GM12878 (cell line): Measurements from ENCODE around the gene MGRN1. TPM values are rescaled to one million over a fixed set of nuclear protein-coding genes. Genes with fewer than 3 reads are reported as not detected.

Experiments used
- ATAC-seq: fragments of 200-7000 bp; cut with Tn5 transposase; 3 replicates; pipeline ENCODE4 v1.9.1; 2020; ENCODE audit warnings: mild to moderate bottlenecking, moderate library complexity
- BruUV-seq: library from RNA; stranded (reverse); fragments of 400-500 nt; replicated peaks from 2 replicates; lab custom pipeline; 2021; lab: Mats Ljungman, UMichigan
- CTCF ChIA-PET: fragments of 300-600 bp; sonication (Branson Sonifier 250); formaldehyde crosslinking; extraction: SDS; loops from one replicate; lab custom pipeline; 2021; ENCODE audit warnings: inconsistent platforms; lab: Yijun Ruan, JAX
- POLR2A ChIA-PET: fragments of 350-600 bp; formaldehyde crosslinking; extraction: SDS; loops from one replicate; lab custom pipeline; 2021; ENCODE audit warnings: inconsistent platforms; lab: Charles Lee
- RAD21 ChIA-PET: fragments of 300-600 bp; sonication (Branson Sonifier 250); formaldehyde crosslinking; loops from one replicate; lab custom pipeline; 2023; ENCODE audit warnings: antibody characterized with exemption; ENCODE audit not compliant: unreplicated experiment; lab: Charles Lee
- SMC1A ChIA-PET: fragments of 300-600 bp; sonication (Branson Sonifier 250); formaldehyde crosslinking; loops from one replicate; lab custom pipeline; 2023; ENCODE audit not compliant: unreplicated experiment, uncharacterized antibody; lab: Charles Lee
- DNase-seq: peaks from one replicate; pipeline ENCODE4 v3.0.0-alpha.2; 2011; ENCODE audit warnings: low read depth, low spot score
- FAIRE-seq: peaks from 3 replicates; lab custom pipeline; 2011; peaks lifted over from hg19 to GRCh38; lab: Jason Lieb, UNC
- H2AFZ ChIP-seq: 2 replicates; pipeline ENCODE4 v1.6.0; 2011; ENCODE audit warnings: low read depth, low read length, control low read depth; ENCODE audit not compliant: control insufficient read depth
- H3K27ac ChIP-seq: 2 replicates; pipeline ENCODE4 v1.5.1; 2011; ENCODE audit warnings: control low read depth; ENCODE audit not compliant: control insufficient read depth, insufficient read depth
- H3K27me3 ChIP-seq, 2 experiments: replicated peaks in 1 of 2; 2 replicates each; pipeline versions ENCODE4 v1.6.0 to v1.6.1; 2011; ENCODE audit warnings: low read length in 1 of 2; ENCODE audit not compliant: control insufficient read depth in 2 of 2, insufficient read depth in 2 of 2
- H3K36me3 ChIP-seq, 2 experiments: 2 replicates each; pipeline ENCODE4 v1.5.1; 2011; ENCODE audit warnings: low read length in 1 of 2; ENCODE audit not compliant: control insufficient read depth in 2 of 2, insufficient read depth in 2 of 2
- H3K4me1 ChIP-seq: 2 replicates; pipeline ENCODE4 v1.6.1; 2011; ENCODE audit warnings: mild to moderate bottlenecking, low read length, moderate library complexity, mixed read lengths; ENCODE audit not compliant: control insufficient read depth, insufficient read depth
- H3K4me2 ChIP-seq: 2 replicates; pipeline ENCODE4 v1.6.0; 2011; ENCODE audit warnings: control low read depth; ENCODE audit not compliant: control insufficient read depth, insufficient read depth
- H3K4me3 ChIP-seq: fragments of 200-600 bp; sonication (generic); 2 replicates; pipeline ENCODE4 v1.5.1; 2016
- H3K79me2 ChIP-seq: 2 replicates; pipeline ENCODE4 v1.6.0; 2011; ENCODE audit warnings: low read length; ENCODE audit not compliant: control insufficient read depth, insufficient read depth
- H3K9ac ChIP-seq: 2 replicates; pipeline ENCODE4 v1.8.0; 2011; ENCODE audit warnings: low read length, control low read depth, mixed read lengths; ENCODE audit not compliant: control insufficient read depth, insufficient read depth
- H3K9me3 ChIP-seq: replicated peaks from 3 replicates; pipeline ENCODE4 v1.5.1; 2011; ENCODE audit warnings: mild to moderate bottlenecking, low read length; ENCODE audit not compliant: control insufficient read depth, insufficient read depth
- H4K20me1 ChIP-seq: 2 replicates; pipeline ENCODE4 v1.6.0; 2011; ENCODE audit not compliant: control insufficient read depth, insufficient read depth
- ATF7 ChIP-seq: fragments of 450-650 bp; IDR thresholded peaks from 2 replicates; pipeline ENCODE4 v1.6.1; 2016; ENCODE audit warnings: low read depth, mild to moderate bottlenecking
- BCL11A ChIP-seq: IDR thresholded peaks from 2 replicates; pipeline ENCODE4 v1.6.1; 2011; ENCODE audit warnings: low read depth, low read length
- BHLHE40 ChIP-seq, 2 experiments: fragments of 450-650 bp in 1 of 2; IDR thresholded peaks; 2 replicates each; pipeline ENCODE4 v1.6.1; 2011 to 2017; ENCODE audit warnings: low read depth in 2 of 2, borderline replicate concordance in 1 of 2, improper control_type of control experiment in 1 of 2, low read length in 1 of 2, mild to moderate bottlenecking in 1 of 2
- BMI1 ChIP-seq: fragments of 450-650 bp; IDR thresholded peaks from 2 replicates; pipeline ENCODE4 v1.6.1; 2016; ENCODE audit warnings: mild to moderate bottlenecking, moderate library complexity, borderline replicate concordance
- FOXK2 ChIP-seq: fragments of 450-650 bp; IDR thresholded peaks from 2 replicates; pipeline ENCODE4 v1.6.1; 2017; ENCODE audit warnings: mild to moderate bottlenecking, moderate library complexity
- MTA3 ChIP-seq: IDR thresholded peaks from 2 replicates; pipeline ENCODE4 v1.6.1; 2012; ENCODE audit warnings: low read length, inconsistent platforms, borderline replicate concordance
- NFXL1 ChIP-seq: fragments of 450-650 bp; IDR thresholded peaks from 2 replicates; pipeline ENCODE4 v1.6.1; 2017; ENCODE audit warnings: antibody characterized with exemption, mild to moderate bottlenecking, borderline replicate concordance
- POLR2A ChIP-seq: IDR thresholded peaks from 2 replicates; pipeline ENCODE4 v1.6.1; 2011; ENCODE audit warnings: low read depth, mild to moderate bottlenecking, low read length
- RELA ChIP-seq: fragments of 450-650 bp; IDR thresholded peaks from 2 replicates; pipeline ENCODE4 v1.8.0; 2014; ENCODE audit warnings: borderline replicate concordance; ENCODE audit not compliant: partially characterized antibody
- SIN3A ChIP-seq: IDR thresholded peaks from 2 replicates; pipeline ENCODE4 v1.6.1; 2012; ENCODE audit warnings: low read depth, low read length, improper control_type of control experiment
- ZBED1 ChIP-seq: IDR thresholded peaks from 2 replicates; pipeline ENCODE4 v1.6.1; 2016; ENCODE audit warnings: borderline replicate concordance
- ZNF207 ChIP-seq: fragments of 450-650 bp; IDR thresholded peaks from 2 replicates; pipeline ENCODE4 v1.6.1; 2014; ENCODE audit warnings: antibody characterized with exemption, mild to moderate bottlenecking, borderline replicate concordance
- ZSCAN29 ChIP-seq: fragments of 450-650 bp; IDR thresholded peaks from 2 replicates; pipeline ENCODE4 v1.6.1; 2017; ENCODE audit warnings: mild to moderate bottlenecking, moderate library complexity
- WGBS: methylation state at CpG from one replicate; pipeline ENCODE4 v1.1.6; 2016; ENCODE audit warnings: low lambda C conversion rate; ENCODE audit not compliant: insufficient replicate concordance, insufficient coverage; ENCODE audit errors: missing lambda C conversion rate; 5-methylcytosine and 5-hydroxymethylcytosine counted together
- in situ Hi-C: fragments of 300-500 bp; cut with MboI; formaldehyde crosslinking; loops from 9 replicates; pipeline ENCODE4 v1.14.3; 2018; ENCODE audit warnings: mixed read lengths
- intact Hi-C: fragments of 100-400 bp; cut with micrococcal nuclease; formaldehyde crosslinking; loops from one replicate; pipeline ENCODE4 v1.14.2; 2022; ENCODE audit not compliant: unreplicated experiment
- polyA plus RNA-seq, 11 experiments: library from polyadenylated mRNA; depleted of rRNA in 4 of 11; unstranded in 6 of 11; stranded (reverse) in 5 of 11; fragments of >200 nt; fragmentation: Nextera tagmentation in 4 of 11; fragmentation: Illumina TruSeq in 1 of 11; extraction: Ambion mirVana in 4 of 11; extraction: Trizol in 1 of 11; gene quantifications; 1 replicate in 1 of 11; 2 replicates in 10 of 11; pipeline versions ENCODE4 v1.2.1 to v1.2.3, GENCODE V29; 2011 to 2016; ENCODE audit warnings: inconsistent platforms in 2 of 11, missing spikeins in 2 of 11, low read depth in 1 of 11
- total RNA-seq, 4 experiments: library from RNA; depleted of rRNA in 3 of 4; stranded (reverse); fragments of >200 nt in 3 of 4; fragmentation: Illumina TruSeq in 1 of 4; extraction: Trizol in 1 of 4; gene quantifications; 2 replicates each; pipeline versions ENCODE4 v1.2.1 to v1.2.3, GENCODE V29; 2013 to 2021
- TF ChIP-seq, protein P1 (sequence below): fragments of 450-650 bp; IDR thresholded peaks from 2 replicates; pipeline ENCODE4 v1.6.1; 2017; ENCODE audit warnings: mild to moderate bottlenecking

The MGRN1 gene
- total and polyA plus RNA-seq, 10 of the 15 experiments (the other 5 are each of a cell fraction or from before 2014, with no cell fraction given): 0.35 to 86.7 (median 14.6) TPM

GRCh38 chr16:4640572-4641305, 16.1 kb downstream of the MGRN1 start:
- ChIA-PET CTCF (interaction anchor here (0.6 to 1.5 kb wide), 2 partner anchors 9 to 77 kb away, joined by 3 to 4 read pairs; no protein-coding TSS in a partner anchor), RAD21 (no interaction called here), POLR2A (interaction anchor here (0.5 to 1.1 kb wide), 3 partner anchors 11 to 336 kb away, joined by 4 to 5 read pairs (median 4); no protein-coding TSS in a partner anchor), SMC1A (interaction anchor here (1.2 kb wide), 1 partner anchor 126 kb away, joined by 3 read pairs; no protein-coding TSS in a partner anchor)
- DNase-seq (no peak), ATAC-seq (peak; percentile 66), FAIRE-seq (no peak)
- H3K27ac ChIP-seq: no peak overlapping the region
- no peak overlapping the region for H3K4me3 ChIP-seq
- H3K79me2 ChIP-seq: peaks cover 23% of the 10 kb centered on the region
- no peaks in the 10 kb centered on the region for H3K9me3 ChIP-seq
- peaks cover 2 to 5% of the 10 kb centered on the region in 2 experiments for H3K36me3 ChIP-seq
- no peaks in the 10 kb centered on the region for H3K27me3 ChIP-seq
- WGBS: 86% methylated on average over 19 of the region's 19 CpGs
- in situ Hi-C loops: no loop called here
- BruUV-seq: no TSS peak
- no peak overlapping the region for H2AFZ ChIP-seq
- peaks cover 5% of the 10 kb centered on the region; the same call in 1 of the 2 replicates for H3K4me1 ChIP-seq
- no peak overlapping the region for H3K4me2 ChIP-seq
- peaks cover 9% of the 10 kb centered on the region; the same call in 1 of the 2 replicates for H4K20me1 ChIP-seq
- no peak overlapping the region for H3K9ac ChIP-seq
- no peak for TF ChIP-seq MTA3
- 0 out of 2 replicates have a peak, but pooled peaks have one; percentile 20 for TF ChIP-seq POLR2A
- intact Hi-C loops: no loop called here

- WGBS: 96% methylated on average over 5 of the region's 5 CpGs
- Histone ChIP-seq H3K27me3 (no peaks in the 10 kb centered on the region), H3K36me3 (peaks cover 2 to 5% of the 10 kb centered on the region in 2 experiments), H3K4me1 (peaks cover 5% of the 10 kb centered on the region; the same call in 1 of the 2 replicates), H3K4me3 (no peak overlapping the region), H4K20me1 (peaks cover 9% of the 10 kb centered on the region; the same call in 1 of the 2 replicates), H3K79me2 (peaks cover 23% of the 10 kb centered on the region), H3K4me2 (no peak overlapping the region), H3K9me3 (no peaks in the 10 kb centered on the region), H3K27ac (no peak overlapping the region), H3K9ac (no peak overlapping the region), H2AFZ (no peak overlapping the region)
- no TSS peak for BruUV-seq
- in situ Hi-C loops: no loop called here
- ChIA-PET RAD21 (no interaction called here), CTCF (interaction anchor here (0.6 to 1.5 kb wide), 2 partner anchors 9 to 76 kb away, joined by 3 to 4 read pairs; no protein-coding TSS in a partner anchor), POLR2A (interaction anchor here (0.7 to 1.1 kb wide), 2 partner anchors 11 to 337 kb away, joined by 4 to 5 read pairs; no protein-coding TSS in a partner anchor), SMC1A (interaction anchor here (1.2 kb wide), 1 partner anchor 126 kb away, joined by 3 read pairs; no protein-coding TSS in a partner anchor)
- ATAC-seq (no peak), DNase-seq (no peak), FAIRE-seq (no peak)
- intact Hi-C loops: no loop called here
- no peak for TF ChIP-seq FOXK2
- TF ChIP-seq BMI1: no peak
- TF ChIP-seq BCL11A: no peak
- no peak for TF ChIP-seq ZNF207
- no peak for TF ChIP-seq NFXL1
- TF ChIP-seq SIN3A: no peak
- no peak for TF ChIP-seq RELA
- TF ChIP-seq, protein P1, sequence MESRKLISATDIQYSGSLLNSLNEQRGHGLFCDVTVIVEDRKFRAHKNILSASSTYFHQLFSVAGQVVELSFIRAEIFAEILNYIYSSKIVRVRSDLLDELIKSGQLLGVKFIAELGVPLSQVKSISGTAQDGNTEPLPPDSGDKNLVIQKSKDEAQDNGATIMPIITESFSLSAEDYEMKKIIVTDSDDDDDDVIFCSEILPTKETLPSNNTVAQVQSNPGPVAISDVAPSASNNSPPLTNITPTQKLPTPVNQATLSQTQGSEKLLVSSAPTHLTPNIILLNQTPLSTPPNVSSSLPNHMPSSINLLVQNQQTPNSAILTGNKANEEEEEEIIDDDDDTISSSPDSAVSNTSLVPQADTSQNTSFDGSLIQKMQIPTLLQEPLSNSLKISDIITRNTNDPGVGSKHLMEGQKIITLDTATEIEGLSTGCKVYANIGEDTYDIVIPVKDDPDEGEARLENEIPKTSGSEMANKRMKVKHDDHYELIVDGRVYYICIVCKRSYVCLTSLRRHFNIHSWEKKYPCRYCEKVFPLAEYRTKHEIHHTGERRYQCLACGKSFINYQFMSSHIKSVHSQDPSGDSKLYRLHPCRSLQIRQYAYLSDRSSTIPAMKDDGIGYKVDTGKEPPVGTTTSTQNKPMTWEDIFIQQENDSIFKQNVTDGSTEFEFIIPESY: no peak
- TF ChIP-seq BHLHE40 (IDR thresholded peaks at IDR 0.05; ENCODE audit: borderline replicate concordance in 1 of 2, low read depth in 2 of 2, low read length in 1 of 2): no peak
- no peak for TF ChIP-seq ZBED1
- no peak for TF ChIP-seq ZSCAN29
- no peak for TF ChIP-seq ATF7
Observed at GRCh38 chr16:4641306-4641687, 16.7 kb downstream of the MGRN1 start.
